ENCODE results near the gene PAGE2B. TPM values are rescaled to one million over a fixed set of nuclear protein-coding genes. Genes with fewer than 3 reads are reported as not detected.

PAGE2B gene
- total and polyA plus RNA-seq, 9 of the 15 experiments (the other 6 are each of a cell fraction or from before 2014, with no cell fraction given): 1.8 to 36.0 (median 16.5) TPM

- TF ChIP-seq HSF4 (CRISPR knock-in tag; IDR thresholded peaks at IDR 0.05; ENCODE audit: borderline replicate concordance): no peak
- peak; percentile 96 for TF ChIP-seq ARID1B (IDR thresholded peaks at IDR 0.05)
- peak; percentile 97 for TF ChIP-seq CBFA2T3 (IDR thresholded peaks at IDR 0.05)
- peak; percentile 94 for TF ChIP-seq NCOR1 (IDR thresholded peaks at IDR 0.05)
- peak; percentile 67; the same call in 1 of the 2 replicates for TF ChIP-seq CC2D1A (IDR thresholded peaks at IDR 0.05)
- peak in 1 of 2 experiments; percentile 49 for TF ChIP-seq NCOA2 (IDR thresholded peaks at IDR 0.05; ENCODE audit: partially characterized antibody in 2 of 2)
- TF ChIP-seq GATA2 (CRISPR knock-in tag; IDR thresholded peaks at IDR 0.05): peak; percentile 40; the same call in 1 of the 2 replicates
- TF ChIP-seq LEF1 (IDR thresholded peaks at IDR 0.05): 0 out of 2 replicates have a peak, but pooled peaks have one; percentile 45
- no peak for TF ChIP-seq ZNF324 (CRISPR knock-in tag; IDR thresholded peaks at IDR 0.05)
- peak; percentile 91 for TF ChIP-seq TEAD4 (IDR thresholded peaks at IDR 0.05; ENCODE audit: low read length)
- TF ChIP-seq TEAD4 (CRISPR knock-in tag; IDR thresholded peaks at IDR 0.05; ENCODE audit: borderline replicate concordance): no peak
- no peak for TF ChIP-seq DACH1 (IDR thresholded peaks at IDR 0.05; ENCODE audit: partially characterized antibody)
- TF ChIP-seq RCOR1 (IDR thresholded peaks at IDR 0.05; ENCODE audit: borderline replicate concordance in 1 of 2, low read depth in 2 of 2, low read length in 2 of 2): peak in 1 of 2 experiments; percentile 48; a peak in 1 of 4 replicates
- TF ChIP-seq DMBX1 (CRISPR knock-in tag; IDR thresholded peaks at IDR 0.05; ENCODE audit: borderline replicate concordance): peak; percentile 54; the same call in 1 of the 2 replicates
- TF ChIP-seq POLR2H (tag; IDR thresholded peaks at IDR 0.05; ENCODE audit: low read depth): no peak
- peak; percentile 31; the same call in 1 of the 2 replicates for TF ChIP-seq POLR2AphosphoS5 (IDR thresholded peaks at IDR 0.05; ENCODE audit: control insufficient read depth, insufficient read depth, low read depth, low read length)
- TF ChIP-seq CTCF (IDR thresholded peaks at IDR 0.05 in 2 of 3, conservative IDR thresholded peaks at IDR 0.05 in 1 of 3; ENCODE audit: insufficient read depth in 2 of 3, low read depth in 1 of 3, low read length in 3 of 3): no peak
- TF ChIP-seq BCOR (IDR thresholded peaks at IDR 0.05): 0 out of 2 replicates have a peak, but pooled peaks have one; percentile 36
- 0 out of 2 replicates have a peak, but pooled peaks have one; percentile 38 for TF ChIP-seq NCOA1 (IDR thresholded peaks at IDR 0.05; ENCODE audit: low read depth)
- no peak for TF ChIP-seq PTTG1 (tag; IDR thresholded peaks at IDR 0.05; ENCODE audit: low read depth)
These were observed 46.0 kb downstream of the PAGE2B start (continued) for GRCh38 chrX:55120761-55121358.
